HL-60 (cell line): ENCODE measurements around the gene STYK1.

Experiments used
- DNase-seq, 2 experiments: peaks; one replicate each; pipeline ENCODE4 v3.0.0-alpha.2; 2010 to 2020; ENCODE audit warnings: low read depth in 1 of 2, low spot score in 1 of 2
- H3K27ac ChIP-seq: fragments of 250-450 bp; sonication (Bioruptor Pico); replicated peaks from 2 replicates; pipeline ENCODE4 v1.5.1; 2020; ENCODE audit warnings: mild to moderate bottlenecking, moderate library complexity
- H3K27me3 ChIP-seq: fragments of 250-450 bp; sonication (Bioruptor Pico); 2 replicates; pipeline ENCODE4 v1.5.1; 2021; ENCODE audit warnings: mild to moderate bottlenecking, moderate library complexity; ENCODE audit not compliant: insufficient read depth, poor library complexity, severe bottlenecking
- H3K4me3 ChIP-seq: replicated peaks from 2 replicates; pipeline ENCODE4 v1.5.1; 2011; ENCODE audit warnings: mild to moderate bottlenecking, control low read depth, low read length; ENCODE audit not compliant: insufficient read depth
- GABPA ChIP-seq: IDR thresholded peaks from 2 replicates; pipeline ENCODE4 v1.6.1; 2012; ENCODE audit warnings: low read depth
- POLR2AphosphoS5 ChIP-seq: IDR thresholded peaks from 2 replicates; pipeline ENCODE4 v1.6.1; 2012; ENCODE audit warnings: low read depth
- REST ChIP-seq: IDR thresholded peaks from 2 replicates; pipeline ENCODE4 v1.6.1; 2012; ENCODE audit warnings: low read depth; ENCODE audit not compliant: insufficient replicate concordance
- SPI1 ChIP-seq: IDR thresholded peaks from 2 replicates; pipeline ENCODE4 v1.6.1; 2012; ENCODE audit warnings: low read depth, mild to moderate bottlenecking, borderline replicate concordance
- TF ChIP-seq, protein P1 (sequence below): IDR thresholded peaks from one replicate; pipeline ENCODE4 v1.5.1; 2011; ENCODE audit warnings: low read length, control low read depth, inconsistent platforms; ENCODE audit not compliant: insufficient read depth

The STYK1 gene

GRCh38 chr12:10716277-10716676 is 42.4 kb upstream of the STYK1 start:
- Histone ChIP-seq H3K4me3 (no peak overlapping the region), H3K27ac (no peak overlapping the region)

GRCh38 chr12:10715491-10715890 is 41.6 kb upstream of the STYK1 start:
- no peak for DNase-seq
- TF ChIP-seq REST (no peak), GABPA (no peak), SPI1 (no peak), POLR2AphosphoS5 (no peak)
- TF ChIP-seq, protein P1, sequence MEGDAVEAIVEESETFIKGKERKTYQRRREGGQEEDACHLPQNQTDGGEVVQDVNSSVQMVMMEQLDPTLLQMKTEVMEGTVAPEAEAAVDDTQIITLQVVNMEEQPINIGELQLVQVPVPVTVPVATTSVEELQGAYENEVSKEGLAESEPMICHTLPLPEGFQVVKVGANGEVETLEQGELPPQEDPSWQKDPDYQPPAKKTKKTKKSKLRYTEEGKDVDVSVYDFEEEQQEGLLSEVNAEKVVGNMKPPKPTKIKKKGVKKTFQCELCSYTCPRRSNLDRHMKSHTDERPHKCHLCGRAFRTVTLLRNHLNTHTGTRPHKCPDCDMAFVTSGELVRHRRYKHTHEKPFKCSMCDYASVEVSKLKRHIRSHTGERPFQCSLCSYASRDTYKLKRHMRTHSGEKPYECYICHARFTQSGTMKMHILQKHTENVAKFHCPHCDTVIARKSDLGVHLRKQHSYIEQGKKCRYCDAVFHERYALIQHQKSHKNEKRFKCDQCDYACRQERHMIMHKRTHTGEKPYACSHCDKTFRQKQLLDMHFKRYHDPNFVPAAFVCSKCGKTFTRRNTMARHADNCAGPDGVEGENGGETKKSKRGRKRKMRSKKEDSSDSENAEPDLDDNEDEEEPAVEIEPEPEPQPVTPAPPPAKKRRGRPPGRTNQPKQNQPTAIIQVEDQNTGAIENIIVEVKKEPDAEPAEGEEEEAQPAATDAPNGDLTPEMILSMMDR = no peak
- H3K27me3 ChIP-seq = no peaks in the 10 kb centered on the region
- no peak overlapping the region for H3K27ac ChIP-seq
- no peak overlapping the region for H3K4me3 ChIP-seq

More at GRCh38 chr12:10716277-10716676, 42.4 kb upstream of the STYK1 start:
- DNase-seq = no peak
- no peaks in the 10 kb centered on the region for H3K27me3 ChIP-seq
- TF ChIP-seq, protein P1 = no peak
- TF ChIP-seq GABPA (no peak), SPI1 (no peak), REST (no peak), POLR2AphosphoS5 (no peak)

DNA sequence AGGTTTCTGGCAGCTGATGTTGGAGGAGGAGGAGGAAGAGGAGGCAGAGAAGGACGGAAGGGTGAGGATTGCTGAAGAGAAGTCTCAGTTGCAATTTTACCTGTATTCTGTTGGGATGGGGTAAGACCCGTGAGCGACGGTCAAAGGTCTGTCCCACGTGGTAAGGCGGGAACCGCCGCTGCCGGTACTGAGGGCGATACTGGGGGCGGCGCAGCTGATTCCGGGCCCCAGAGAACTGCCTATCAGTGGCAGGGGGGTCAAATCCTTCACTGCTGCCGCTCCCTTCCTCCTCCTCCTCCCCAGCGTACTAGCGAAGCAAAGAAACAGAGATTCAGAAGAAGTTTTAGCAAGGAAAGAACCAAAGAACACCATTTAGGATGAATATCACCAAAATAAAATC is 36.0 kb upstream of the STYK1 start:
- no peak for DNase-seq
- no peaks in the 10 kb centered on the region for H3K27me3 ChIP-seq
- H3K27ac ChIP-seq = no peak overlapping the region
- TF ChIP-seq GABPA (no peak), POLR2AphosphoS5 (no peak), REST (no peak), SPI1 (no peak)
- TF ChIP-seq, protein P1 = no peak
- H3K4me3 ChIP-seq = no peak overlapping the region
